HL-60 (cell line): ENCODE results near the gene VEGFB.

ENCODE experiments used
- CTCF ChIP-seq: IDR thresholded peaks from one replicate; pipeline ENCODE4 v1.5.1; 2011; ENCODE audit warnings: low read length, control low read depth, inconsistent platforms; ENCODE audit not compliant: insufficient read depth
- GABPA ChIP-seq: IDR thresholded peaks from 2 replicates; pipeline ENCODE4 v1.6.1; 2012; ENCODE audit warnings: low read depth
- POLR2AphosphoS5 ChIP-seq: IDR thresholded peaks from 2 replicates; pipeline ENCODE4 v1.6.1; 2012; ENCODE audit warnings: low read depth
- REST ChIP-seq: IDR thresholded peaks from 2 replicates; pipeline ENCODE4 v1.6.1; 2012; ENCODE audit warnings: low read depth; ENCODE audit not compliant: insufficient replicate concordance
- SPI1 ChIP-seq: IDR thresholded peaks from 2 replicates; pipeline ENCODE4 v1.6.1; 2012; ENCODE audit warnings: low read depth, mild to moderate bottlenecking, borderline replicate concordance

GRCh38 chr11:64239662-64240434 lies 5.5 kb downstream of the VEGFB start:
- no peak for TF ChIP-seq CTCF
- TF ChIP-seq GABPA: no peak
- no peak for TF ChIP-seq REST
- no peak for TF ChIP-seq POLR2AphosphoS5
- peak; percentile 90; the same call in 1 of the 2 replicates for TF ChIP-seq SPI1
